ENCODE results near the gene GLP1R. TPM values are rescaled to one million over a fixed set of nuclear protein-coding genes. Genes with fewer than 3 reads are reported as not detected.
A peak's percentile ranks its signal among the peaks of the same experiment; 100 is the strongest.

The GLP1R gene
- total and polyA plus RNA-seq, 8 donors = 0.05 to 9.0 (median 1.9) TPM; not detected in 4

DNA sequence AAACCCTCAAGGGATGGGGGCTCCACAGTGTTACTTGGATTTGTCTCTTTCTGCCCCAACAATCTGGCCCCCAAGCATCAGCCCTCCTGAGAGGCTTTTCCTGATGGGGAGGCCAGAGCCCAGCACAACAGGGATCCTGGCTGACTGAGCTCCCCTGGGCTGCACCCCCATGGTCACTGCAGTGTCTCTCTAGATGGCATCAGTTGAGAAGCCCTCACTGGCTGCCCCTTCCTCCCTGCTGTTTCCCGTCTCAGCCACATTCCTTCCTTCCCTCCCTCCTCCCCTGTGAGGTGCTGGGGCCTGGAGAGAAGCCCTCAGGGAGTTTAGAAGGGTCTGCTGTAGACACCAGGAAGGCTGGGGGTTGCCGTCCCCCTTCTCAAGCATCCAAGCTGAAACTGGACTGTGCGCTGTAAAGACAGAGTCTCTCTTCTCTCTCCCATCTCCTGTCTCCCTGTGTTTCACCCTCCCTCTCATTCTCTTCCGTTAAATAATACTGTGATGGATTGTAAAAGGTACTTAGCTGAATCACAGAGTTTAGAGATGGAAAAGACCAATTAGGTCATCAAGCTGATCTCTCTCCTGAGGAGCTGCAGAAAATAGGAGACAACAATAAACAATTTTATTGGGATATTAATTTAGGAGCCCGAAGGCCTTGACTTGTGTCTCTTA is 36.7 kb downstream of the GLP1R start:
- Histone ChIP-seq H3K4me3 (no peak overlapping the region), H3K9me3 (no peaks in the 10 kb centered on the region), H3K27ac (peak overlapping the region in 1 of 5 donors; percentile 58), H3K4me1 (peaks cover 0 to 18% (median 5%) of the 10 kb centered on the region in 4 donors), H3K27me3 (peaks cover 0 to 51% (median 7%) of the 10 kb centered on the region in 3 donors), H3K36me3 (no peaks in the 10 kb centered on the region)
- intact Hi-C loops (cut with DNase I; ENCODE audit: low total_unique reads) = no loop called here
- WGBS, 5 donors = 69 to 87% (median 80%) methylated on average over 5 of the region's 5 CpGs
- TF ChIP-seq, protein P1, sequence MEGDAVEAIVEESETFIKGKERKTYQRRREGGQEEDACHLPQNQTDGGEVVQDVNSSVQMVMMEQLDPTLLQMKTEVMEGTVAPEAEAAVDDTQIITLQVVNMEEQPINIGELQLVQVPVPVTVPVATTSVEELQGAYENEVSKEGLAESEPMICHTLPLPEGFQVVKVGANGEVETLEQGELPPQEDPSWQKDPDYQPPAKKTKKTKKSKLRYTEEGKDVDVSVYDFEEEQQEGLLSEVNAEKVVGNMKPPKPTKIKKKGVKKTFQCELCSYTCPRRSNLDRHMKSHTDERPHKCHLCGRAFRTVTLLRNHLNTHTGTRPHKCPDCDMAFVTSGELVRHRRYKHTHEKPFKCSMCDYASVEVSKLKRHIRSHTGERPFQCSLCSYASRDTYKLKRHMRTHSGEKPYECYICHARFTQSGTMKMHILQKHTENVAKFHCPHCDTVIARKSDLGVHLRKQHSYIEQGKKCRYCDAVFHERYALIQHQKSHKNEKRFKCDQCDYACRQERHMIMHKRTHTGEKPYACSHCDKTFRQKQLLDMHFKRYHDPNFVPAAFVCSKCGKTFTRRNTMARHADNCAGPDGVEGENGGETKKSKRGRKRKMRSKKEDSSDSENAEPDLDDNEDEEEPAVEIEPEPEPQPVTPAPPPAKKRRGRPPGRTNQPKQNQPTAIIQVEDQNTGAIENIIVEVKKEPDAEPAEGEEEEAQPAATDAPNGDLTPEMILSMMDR (IDR thresholded peaks at IDR 0.05) = no peak
- TF ChIP-seq EP300 (IDR thresholded peaks at IDR 0.05) = no peak
- TF ChIP-seq POLR2A (IDR thresholded peaks at IDR 0.05) = no peak
- no peak for TF ChIP-seq POLR2AphosphoS5 (IDR thresholded peaks at IDR 0.05)
- no peak for DNase-seq

DNA sequence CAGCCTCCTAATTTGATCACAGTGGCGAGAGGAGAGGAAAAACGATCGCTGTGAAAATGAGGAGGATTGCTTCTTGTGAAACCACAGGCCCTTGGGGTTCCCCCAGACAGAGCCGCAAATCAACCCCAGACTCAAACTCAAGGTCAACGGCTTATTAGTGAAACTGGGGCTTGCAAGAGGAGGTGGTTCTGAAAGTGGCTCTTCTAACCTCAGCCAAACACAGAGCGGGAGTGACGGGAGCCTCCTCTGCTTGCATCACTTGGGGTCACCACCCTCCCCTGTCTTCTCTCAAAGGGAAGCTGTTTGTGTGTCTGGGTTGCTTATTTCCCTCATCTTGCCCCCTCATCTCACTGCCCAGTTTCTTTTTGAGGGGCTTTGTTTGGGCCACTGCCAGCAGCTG is 37.7 kb downstream of the GLP1R start:
- Histone ChIP-seq H3K27me3 (peaks cover 0 to 61% (median 7%) of the 10 kb centered on the region in 3 donors), H3K4me1 (peaks cover 0 to 18% (median 5%) of the 10 kb centered on the region in 4 donors), H3K36me3 (no peaks in the 10 kb centered on the region), H3K4me3 (no peak overlapping the region), H3K9me3 (no peaks in the 10 kb centered on the region), H3K27ac (peak overlapping the region in 1 of 5 donors; percentile 58)
- TF ChIP-seq EP300 (IDR thresholded peaks at IDR 0.05) (no peak), POLR2A (IDR thresholded peaks at IDR 0.05) (no peak), POLR2AphosphoS5 (IDR thresholded peaks at IDR 0.05) (no peak)
- TF ChIP-seq, protein P1 (IDR thresholded peaks at IDR 0.05) = no peak
- WGBS, 5 donors = 68 to 85% (median 78%) methylated on average over 7 of the region's 7 CpGs
- no peak for DNase-seq
- intact Hi-C loops (cut with DNase I; ENCODE audit: low total_unique reads) = no loop called here

GRCh38 chr6:39086711-39087110 is 38.1 kb downstream of the GLP1R start:
- H3K27ac ChIP-seq = peak overlapping the region in 1 of 5 donors; percentile 58
- TF ChIP-seq POLR2A (IDR thresholded peaks at IDR 0.05) (no peak), EP300 (IDR thresholded peaks at IDR 0.05) (no peak), POLR2AphosphoS5 (IDR thresholded peaks at IDR 0.05) (no peak)
- TF ChIP-seq, protein P1 (IDR thresholded peaks at IDR 0.05) = no peak
- H3K36me3 ChIP-seq = no peaks in the 10 kb centered on the region
- H3K27me3 ChIP-seq = peaks cover 0 to 61% (median 7%) of the 10 kb centered on the region in 3 donors
- DNase-seq = no peak
- H3K4me3 ChIP-seq = no peak overlapping the region
- peaks cover 0 to 18% (median 5%) of the 10 kb centered on the region in 4 donors for H3K4me1 ChIP-seq
- intact Hi-C loops (cut with DNase I; ENCODE audit: low total_unique reads) = no loop called here
- WGBS, 5 donors = 57 to 75% (median 65%) methylated on average over 6 of the region's 6 CpGs
- H3K9me3 ChIP-seq = no peaks in the 10 kb centered on the region

GRCh38 chr6:39087197-39087596 is 38.6 kb downstream of the GLP1R start:
- Histone ChIP-seq H3K4me3 (no peak overlapping the region), H3K4me1 (peaks cover 0 to 18% (median 5%) of the 10 kb centered on the region in 4 donors), H3K9me3 (no peaks in the 10 kb centered on the region), H3K27ac (peak overlapping the region in 1 of 5 donors; percentile 58), H3K36me3 (no peaks in the 10 kb centered on the region), H3K27me3 (peaks cover 0 to 61% (median 7%) of the 10 kb centered on the region in 3 donors)
- no peak for DNase-seq
- 70 to 84% (median 81%) methylated on average over 7 of the region's 7 CpGs for WGBS, 5 donors
- TF ChIP-seq POLR2AphosphoS5 (IDR thresholded peaks at IDR 0.05) (no peak), EP300 (IDR thresholded peaks at IDR 0.05) (no peak), POLR2A (IDR thresholded peaks at IDR 0.05) (no peak)
- TF ChIP-seq, protein P1 (IDR thresholded peaks at IDR 0.05) = no peak
- intact Hi-C loops (cut with DNase I; ENCODE audit: low total_unique reads) = no loop called here

All from stomach (tissue), 9 donors.